ENCODE measurements around the gene KRTAP4-9. TPM values are rescaled to one million over a fixed set of nuclear protein-coding genes. Genes with fewer than 3 reads are reported as not detected.
A peak's percentile ranks its signal among the peaks of the same experiment; 100 is the strongest.
"Not testable (repeated sequence)": the region's sequence is repeated elsewhere in the genome, so short reads cannot be mapped to it uniquely, and the experiment has no call there.

KRTAP4-9 gene
- not detected for total RNA-seq
- not detected for polyA plus RNA-seq
- not detected for total RNA-seq

- CTCF ChIA-PET; H3K9me3 Mint-ChIP-seq; H3K4me3 ChIP-seq (ENCODE audit: low read length); H3K9me3 ChIP-seq (ENCODE audit: control insufficient read depth in 2 of 3, low read length in 3 of 3); H3K4me1 ChIP-seq (ENCODE audit: control insufficient read depth in 2 of 2, insufficient read depth in 2 of 2, low read length in 2 of 2); DNase-seq; H3K36me3 Mint-ChIP-seq; H3K27me3 ChIP-seq (ENCODE audit: control insufficient read depth in 2 of 2, insufficient read depth in 2 of 2, low read length in 2 of 2); H3K36me3 ChIP-seq (ENCODE audit: control insufficient read depth in 2 of 3, insufficient read depth in 3 of 3, low read length in 3 of 3); H3K27ac ChIP-seq (ENCODE audit: low read depth, low read length); ATAC-seq; H3K4me3 Mint-ChIP-seq; intact Hi-C loops (cut with micrococcal nuclease); POLR2A ChIA-PET: not testable (repeated sequence)
- Mint-ChIP-seq H3K4me1 (peaks cover 0 to 43% (median 16%) of the 10 kb centered on the region in 7 donors), H3K27me3 (peaks cover 0 to 12% (median 6%) of the 10 kb centered on the region in 5 donors), H3K27ac (peak within 1 kb of the TSS in 1 of 9 donors; percentile 49)
Measured at GRCh38 chr17:41105347-41105746, at the start of gene KRTAP4-9. TSS of gene KRTAP4-9 (plus strand) at chr17:41105389. CDS start at chr17:41105389, 0 bp downstream.

GRCh38 chr17:41057547-41057946 lies 47.6 kb upstream of the KRTAP4-9 start:
- intact Hi-C loops (cut with micrococcal nuclease), result no loop called here
- no peak overlapping the region for H3K27ac Mint-ChIP-seq
- Histone ChIP-seq H3K27ac (ENCODE audit: low read depth, low read length) (no peak overlapping the region), H3K4me3 (ENCODE audit: low read length) (no peak overlapping the region), H3K4me1 (ENCODE audit: control insufficient read depth in 2 of 2, insufficient read depth in 2 of 2, low read length in 2 of 2) (no peaks in the 10 kb centered on the region), H3K27me3 (ENCODE audit: control insufficient read depth in 2 of 2, insufficient read depth in 2 of 2, low read length in 2 of 2) (no peaks in the 10 kb centered on the region), H3K36me3 (ENCODE audit: control insufficient read depth in 2 of 3, insufficient read depth in 3 of 3, low read length in 3 of 3) (no peaks in the 10 kb centered on the region), H3K9me3 (ENCODE audit: control insufficient read depth in 2 of 3, low read length in 3 of 3) (no peaks in the 10 kb centered on the region)
- H3K36me3 Mint-ChIP-seq, result peaks cover 0 to 3% (median 0%) of the 10 kb centered on the region in 5 donors
- no peak for DNase-seq
- ChIA-PET CTCF (no interaction called here), POLR2A (no interaction called here)
- H3K4me1 Mint-ChIP-seq, result no peaks in the 10 kb centered on the region
- H3K9me3 Mint-ChIP-seq, result peaks cover 0 to 8% (median 0%) of the 10 kb centered on the region in 11 donors
- H3K4me3 Mint-ChIP-seq, result no peak overlapping the region
- peaks cover 26 to 48% (median 42%) of the 10 kb centered on the region in 5 donors for H3K27me3 Mint-ChIP-seq
- no peak for ATAC-seq

DNA sequence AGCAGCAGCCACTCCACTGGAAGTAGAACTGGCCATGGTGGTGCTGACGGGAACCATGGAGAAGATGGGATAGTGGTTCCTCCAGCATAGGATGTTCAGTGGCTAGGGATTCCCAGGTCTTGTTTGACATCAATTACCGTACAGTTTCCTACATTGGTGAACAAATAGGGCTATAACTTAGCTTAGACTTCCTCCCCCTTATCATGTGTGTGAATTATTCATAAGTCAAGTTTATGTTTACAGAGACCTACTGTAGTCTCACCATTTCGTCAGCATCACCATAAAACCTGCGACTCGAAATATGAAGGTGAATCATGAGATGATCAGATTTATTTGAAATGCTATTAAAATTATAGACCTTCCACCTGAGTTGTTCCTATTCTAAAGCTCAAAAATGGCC lies 46.4 kb upstream of the KRTAP4-9 start:
- intact Hi-C loops (cut with micrococcal nuclease), result no loop called here
- Mint-ChIP-seq H3K9me3 (peaks cover 0 to 8% (median 0%) of the 10 kb centered on the region in 11 donors), H3K4me1 (no peaks in the 10 kb centered on the region), H3K27me3 (peaks cover 26 to 54% (median 42%) of the 10 kb centered on the region in 5 donors), H3K27ac (no peak overlapping the region), H3K4me3 (no peak overlapping the region), H3K36me3 (peaks cover 0 to 3% (median 0%) of the 10 kb centered on the region in 5 donors)
- no peaks in the 10 kb centered on the region for H3K36me3 ChIP-seq (ENCODE audit: control insufficient read depth in 2 of 3, insufficient read depth in 3 of 3, low read length in 3 of 3)
- no peaks in the 10 kb centered on the region for H3K4me1 ChIP-seq (ENCODE audit: control insufficient read depth in 2 of 2, insufficient read depth in 2 of 2, low read length in 2 of 2)
- DNase-seq (no peak), ATAC-seq (no peak)
- H3K27me3 ChIP-seq (ENCODE audit: control insufficient read depth in 2 of 2, insufficient read depth in 2 of 2, low read length in 2 of 2), result no peaks in the 10 kb centered on the region
- H3K4me3 ChIP-seq (ENCODE audit: low read length), result no peak overlapping the region
- no peaks in the 10 kb centered on the region for H3K9me3 ChIP-seq (ENCODE audit: control insufficient read depth in 2 of 3, low read length in 3 of 3)
- POLR2A ChIA-PET, result no interaction called here
- no peak overlapping the region for H3K27ac ChIP-seq (ENCODE audit: low read depth, low read length)
- CTCF ChIA-PET, result interaction anchor here (0.5 kb wide), 1 partner anchor 491 kb away, joined by 3 read pairs; no protein-coding TSS in a partner anchor

DNA sequence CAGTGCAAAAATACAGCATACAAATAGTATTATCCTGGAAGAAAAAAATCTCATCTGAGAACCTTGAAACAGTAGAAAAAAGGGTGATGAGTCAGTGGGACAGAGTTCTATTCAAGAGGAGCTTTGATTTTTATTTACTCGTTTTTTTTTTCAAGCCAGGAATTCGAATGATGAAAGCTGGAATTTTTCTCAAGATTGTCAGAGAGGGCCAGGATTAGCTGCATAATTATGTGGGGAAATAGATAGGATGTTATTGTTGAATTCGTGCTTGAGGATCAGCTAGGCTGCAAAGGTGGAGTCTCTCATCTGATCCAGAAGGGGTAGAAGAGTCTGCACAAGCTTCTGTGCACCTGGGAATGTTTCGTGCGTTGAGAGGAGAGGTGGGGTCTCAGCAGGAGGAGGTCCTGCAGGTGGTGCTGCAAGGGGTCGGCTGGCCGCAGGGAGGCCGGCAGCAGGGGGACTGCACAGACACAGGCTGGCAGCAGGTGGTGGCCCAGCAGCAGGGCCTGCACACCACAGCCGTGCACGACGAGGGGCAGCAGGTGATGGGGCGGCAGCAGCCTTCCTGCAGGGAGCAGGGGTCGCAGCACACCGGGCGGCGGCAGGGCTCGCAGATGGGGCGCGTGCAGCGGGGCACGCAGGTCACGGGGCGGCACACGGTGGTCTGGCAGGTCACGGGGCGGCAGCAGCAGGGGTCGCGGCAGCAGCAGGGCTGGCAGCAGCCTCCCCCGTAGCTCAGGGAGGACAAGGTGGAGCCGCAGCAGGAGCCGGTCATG lies 45.7 kb upstream of the KRTAP4-9 start:
- not testable (repeated sequence) for H3K4me3 Mint-ChIP-seq
- peaks cover 26 to 59% (median 42%) of the 10 kb centered on the region in 5 donors for H3K27me3 Mint-ChIP-seq
- CTCF ChIA-PET, result interaction anchor here (0.5 kb wide), 1 partner anchor 490 kb away, joined by 3 read pairs; no protein-coding TSS in a partner anchor

GRCh38 chr17:41060052-41060604 lies 45.1 kb upstream of the KRTAP4-9 start, which contains the start of gene KRTAP2-3:
TSS of gene KRTAP2-3 (minus strand) at chr17:41060114. CDS start at chr17:41060050, 64 bp downstream.
- Mint-ChIP-seq H3K36me3 (peaks cover 0 to 3% (median 0%) of the 10 kb centered on the region in 5 donors), H3K9me3 (peaks cover 0 to 8% (median 0%) of the 10 kb centered on the region in 11 donors), H3K4me1 (no peaks in the 10 kb centered on the region), H3K27ac (no peak within 1 kb of the TSS), H3K4me3 (no peak within 1 kb of the TSS), H3K27me3 (peaks cover 26 to 62% (median 42%) of the 10 kb centered on the region in 5 donors)
- Histone ChIP-seq H3K27ac (ENCODE audit: low read depth, low read length) (no peak within 1 kb of the TSS), H3K36me3 (ENCODE audit: control insufficient read depth in 2 of 3, insufficient read depth in 3 of 3, low read length in 3 of 3) (no peaks in the 10 kb centered on the region), H3K4me3 (ENCODE audit: low read length) (no peak within 1 kb of the TSS), H3K9me3 (ENCODE audit: control insufficient read depth in 2 of 3, low read length in 3 of 3) (no peaks in the 10 kb centered on the region), H3K4me1 (ENCODE audit: control insufficient read depth in 2 of 2, insufficient read depth in 2 of 2, low read length in 2 of 2) (no peaks in the 10 kb centered on the region), H3K27me3 (ENCODE audit: control insufficient read depth in 2 of 2, insufficient read depth in 2 of 2, low read length in 2 of 2) (no peaks in the 10 kb centered on the region)
- no peak for DNase-seq
- intact Hi-C loops (cut with micrococcal nuclease), result no loop called here
- CTCF ChIA-PET, result no interaction called here
- POLR2A ChIA-PET, result no interaction called here
- no peak for ATAC-seq

More for the DNA sequence above, 45.7 kb upstream of the KRTAP4-9 start:
- H3K4me3 ChIP-seq (ENCODE audit: low read length); H3K36me3 ChIP-seq (ENCODE audit: control insufficient read depth in 2 of 3, insufficient read depth in 3 of 3, low read length in 3 of 3); H3K27me3 ChIP-seq (ENCODE audit: control insufficient read depth in 2 of 2, insufficient read depth in 2 of 2, low read length in 2 of 2); H3K9me3 ChIP-seq (ENCODE audit: control insufficient read depth in 2 of 3, low read length in 3 of 3); H3K4me1 Mint-ChIP-seq; intact Hi-C loops (cut with micrococcal nuclease); DNase-seq; ATAC-seq; H3K27ac ChIP-seq (ENCODE audit: low read depth, low read length); POLR2A ChIA-PET; H3K9me3 Mint-ChIP-seq; H3K4me1 ChIP-seq (ENCODE audit: control insufficient read depth in 2 of 2, insufficient read depth in 2 of 2, low read length in 2 of 2); H3K36me3 Mint-ChIP-seq; H3K27ac Mint-ChIP-seq: not testable (repeated sequence)

DNA sequence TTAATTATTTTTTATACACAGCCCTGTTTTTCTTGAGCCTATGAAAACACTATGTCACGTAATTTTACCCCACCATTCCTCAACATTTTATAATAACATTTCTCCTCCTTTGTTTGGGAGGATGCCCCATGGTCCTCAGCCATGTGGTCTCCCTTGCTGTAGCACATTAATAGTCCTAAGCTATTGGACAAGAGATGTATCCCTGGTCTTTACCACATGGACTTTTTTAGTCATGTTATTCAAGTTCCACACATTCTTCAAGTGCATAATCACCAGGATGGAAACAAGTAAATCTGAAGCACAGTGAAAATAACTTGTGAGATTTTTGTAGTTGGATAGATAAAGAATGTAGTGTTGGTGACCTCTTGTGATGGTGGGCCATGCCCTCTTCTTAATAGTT lies 43.2 kb upstream of the KRTAP4-9 start:
- intact Hi-C loops (cut with micrococcal nuclease), result no loop called here
- Histone ChIP-seq H3K36me3 (ENCODE audit: control insufficient read depth in 2 of 3, insufficient read depth in 3 of 3, low read length in 3 of 3) (no peaks in the 10 kb centered on the region), H3K27ac (ENCODE audit: low read depth, low read length) (no peak overlapping the region), H3K4me1 (ENCODE audit: control insufficient read depth in 2 of 2, insufficient read depth in 2 of 2, low read length in 2 of 2) (no peaks in the 10 kb centered on the region), H3K9me3 (ENCODE audit: control insufficient read depth in 2 of 3, low read length in 3 of 3) (no peaks in the 10 kb centered on the region), H3K4me3 (ENCODE audit: low read length) (no peak overlapping the region), H3K27me3 (ENCODE audit: control insufficient read depth in 2 of 2, insufficient read depth in 2 of 2, low read length in 2 of 2) (no peaks in the 10 kb centered on the region)
- H3K27ac Mint-ChIP-seq, result no peak overlapping the region
- ATAC-seq (no peak), DNase-seq (no peak)
- H3K4me1 Mint-ChIP-seq, result no peaks in the 10 kb centered on the region
- no peak overlapping the region for H3K4me3 Mint-ChIP-seq
- H3K36me3 Mint-ChIP-seq, result peaks cover 0 to 3% (median 0%) of the 10 kb centered on the region in 5 donors
- POLR2A ChIA-PET, result interaction anchor here (0.6 kb wide), 1 partner anchor 446 kb away, joined by 3 read pairs; no protein-coding TSS in a partner anchor
- H3K9me3 Mint-ChIP-seq, result peaks cover 0 to 8% (median 0%) of the 10 kb centered on the region in 11 donors
- H3K27me3 Mint-ChIP-seq, result peaks cover 26 to 59% (median 35%) of the 10 kb centered on the region in 5 donors
- CTCF ChIA-PET, result no interaction called here
